HT1080 (cell line): Measurements from ENCODE around the gene MRPL10. TPM values are rescaled to one million over a fixed set of nuclear protein-coding genes. Genes with fewer than 3 reads are reported as not detected.
A peak's percentile ranks its signal among the peaks of the same experiment; 100 is the strongest.

ENCODE experiments used
- DNase-seq: peaks from one replicate; pipeline ENCODE4 v3.0.0-alpha.2; 2015; ENCODE audit warnings: low read depth
- polyA plus RNA-seq, 2 experiments: library from polyadenylated mRNA; depleted of rRNA; stranded (reverse); fragments of >200 nt; gene quantifications; 2 replicates each; pipeline ENCODE4 v1.2.3, GENCODE V29; 2015
- total RNA-seq: library from RNA; depleted of rRNA; stranded (reverse); fragments of >200 nt; shearing (Covaris generic); gene quantifications from 2 replicates; pipeline ENCODE4 v1.2.3, GENCODE V29; 2014; rRNA removed

MRPL10 gene
- 124 and 154 TPM in 2 replicates for total RNA-seq
- polyA plus RNA-seq (2015; cell fraction: cytosol; rRNA removed): 88.5 and 96.9 TPM in 2 replicates
- 46.1 and 49.5 TPM in 2 replicates for polyA plus RNA-seq (2015; cell fraction: nucleus; rRNA removed)

DNA sequence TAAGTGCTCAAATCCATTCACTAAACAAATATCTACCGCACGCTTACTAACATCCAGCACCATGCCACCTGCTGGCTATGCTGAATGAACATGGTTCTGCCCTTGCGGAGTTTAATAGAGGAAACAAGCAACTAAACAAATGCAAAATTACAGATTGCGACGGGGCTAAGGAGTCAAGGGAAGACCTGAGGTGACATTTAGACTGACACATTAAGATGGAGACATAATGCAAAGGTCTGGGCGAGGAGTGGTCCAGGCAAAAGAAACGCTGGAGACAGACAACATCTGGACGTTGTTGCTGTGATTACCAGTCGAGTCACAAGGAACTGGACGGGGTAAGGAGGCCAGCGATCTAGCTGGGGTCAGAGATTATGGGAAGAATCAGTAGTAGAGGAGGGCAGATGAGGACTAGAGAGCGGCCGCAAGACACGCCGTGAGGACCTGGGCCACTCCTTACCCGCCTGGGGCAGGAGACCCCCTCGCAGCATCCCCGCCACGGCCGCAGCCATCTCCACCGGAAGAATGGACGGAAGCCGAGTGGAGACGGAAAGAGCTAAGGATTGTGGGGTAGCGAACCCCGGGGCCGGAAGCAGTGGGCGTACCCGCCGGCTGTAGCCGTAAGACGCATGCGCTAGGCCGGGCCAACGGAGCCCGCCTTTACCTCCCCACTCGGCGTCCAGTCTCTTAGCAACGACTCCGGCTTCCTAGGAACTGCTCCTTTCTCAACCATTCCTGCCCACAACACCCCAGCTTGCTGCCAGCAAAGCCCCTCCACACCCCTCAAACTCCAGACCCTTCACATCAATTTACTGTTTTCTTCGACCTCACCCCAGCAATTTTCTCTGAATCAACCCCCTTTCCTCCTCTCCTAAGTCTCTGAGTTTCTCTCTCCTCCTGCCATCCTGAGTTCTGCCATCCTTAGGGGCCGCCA, at the start of gene MRPL10, which contains the start of gene LRRC46:
Gene MRPL10, minus strand, starts transcription at position 539 of the 931 bp plus-strand sequence. Its CDS starts 30 bp downstream, at position 509.
Gene LRRC46, plus strand, starts transcription at position 668 of the 931 bp plus-strand sequence. CDS start 320 bp downstream, outside the sequence.
- peak; percentile 94 for DNase-seq

DNA sequence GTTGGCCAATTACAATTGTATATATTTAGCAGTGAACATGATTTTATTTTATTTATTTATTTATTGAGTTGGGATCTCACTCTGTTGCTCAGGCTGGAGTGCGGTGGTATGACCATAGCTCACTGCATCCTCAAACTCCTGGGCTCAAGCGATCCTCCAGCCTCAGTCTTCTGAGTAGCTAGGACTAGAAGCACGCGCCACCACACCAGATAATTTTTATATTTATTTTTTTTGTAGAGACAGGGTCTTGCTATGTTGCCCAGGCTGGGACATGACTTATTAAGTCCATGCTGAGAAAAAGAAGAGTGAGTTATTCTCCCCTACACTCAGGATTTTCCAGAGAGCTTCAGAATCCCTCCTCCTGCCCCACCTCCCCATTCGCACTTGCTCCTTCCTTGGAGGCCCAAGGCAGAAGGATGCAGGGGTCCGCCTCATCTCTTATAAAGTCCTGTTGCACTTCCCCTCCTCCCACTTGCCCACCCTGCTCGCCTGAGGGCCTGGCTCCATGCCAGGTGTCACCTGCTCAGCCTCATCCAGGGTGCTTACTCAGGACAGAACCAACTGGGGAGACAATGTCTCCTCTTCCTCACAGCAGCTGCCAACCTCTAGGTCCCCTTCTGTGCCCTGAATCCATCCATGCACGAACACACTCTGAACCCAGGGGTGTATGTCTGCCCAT, 48.6 kb upstream of the MRPL10 start:
- no peak for DNase-seq

DNA sequence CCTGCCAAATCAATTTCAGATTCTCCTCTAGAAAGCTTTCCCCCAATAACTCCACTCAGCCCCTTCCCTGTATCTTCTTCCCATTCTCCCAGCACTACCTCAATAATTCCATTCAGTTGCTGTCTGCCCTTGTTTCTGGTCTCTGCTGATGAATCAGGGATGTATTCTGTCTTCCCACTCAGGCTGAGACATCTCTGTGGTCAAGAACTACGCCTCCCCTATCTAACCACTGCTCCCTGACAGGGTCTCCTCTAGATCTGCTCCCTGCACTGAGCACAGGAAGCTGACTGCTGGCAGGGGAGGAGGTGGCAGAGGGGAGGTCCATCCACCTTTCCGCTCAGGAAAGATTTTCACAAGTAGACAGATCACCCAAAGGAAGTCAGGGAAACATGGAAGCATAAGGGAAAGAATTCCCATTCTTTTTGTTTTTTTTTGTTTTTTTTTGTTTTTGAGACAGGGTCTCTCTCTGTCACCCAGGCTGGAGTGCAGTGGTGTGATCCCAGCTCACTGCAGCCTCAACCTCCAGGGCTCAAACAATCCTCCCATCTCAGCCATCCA, 47.8 kb upstream of the MRPL10 start:
- peak; percentile 86 for DNase-seq

DNA sequence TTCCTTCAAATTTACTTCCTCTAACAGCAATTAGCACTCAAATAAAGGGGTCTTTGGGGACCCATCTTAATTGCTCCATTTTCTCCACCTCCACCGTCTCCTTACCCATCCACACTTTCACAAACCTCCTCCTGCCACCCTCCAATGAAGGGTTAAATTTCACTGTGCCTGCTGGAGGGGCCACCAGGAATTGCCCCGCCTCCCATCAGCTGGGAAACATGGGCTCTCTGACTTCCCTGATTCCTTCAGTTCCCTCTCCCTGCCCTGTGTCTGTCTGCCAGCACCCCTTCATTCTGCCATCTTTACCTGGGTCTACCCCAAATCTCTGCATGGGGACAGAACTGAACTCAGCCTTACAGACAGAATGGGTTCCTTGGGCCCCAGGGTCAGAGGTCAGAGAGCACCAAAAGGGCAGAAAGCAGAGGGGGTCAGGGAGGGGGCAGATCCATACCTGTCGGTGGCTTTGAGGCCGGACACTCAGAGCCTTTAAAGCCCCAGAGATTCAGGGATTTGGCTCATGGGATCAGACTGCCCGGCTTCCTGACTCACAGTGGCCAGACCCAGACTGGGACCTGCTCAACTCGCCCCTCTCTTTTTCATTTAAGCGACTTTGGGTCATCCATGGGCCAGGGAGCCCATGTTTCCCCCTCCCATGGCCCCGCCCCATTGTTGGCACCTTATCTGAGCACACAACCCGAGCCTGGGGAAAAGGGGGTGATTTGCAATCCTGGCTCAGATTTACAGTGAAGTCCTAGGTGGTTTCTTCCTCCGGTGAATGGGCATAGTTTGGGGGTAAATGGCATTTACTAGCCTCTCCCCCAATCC, 47.1 kb upstream of the MRPL10 start:
- DNase-seq: no peak

DNA sequence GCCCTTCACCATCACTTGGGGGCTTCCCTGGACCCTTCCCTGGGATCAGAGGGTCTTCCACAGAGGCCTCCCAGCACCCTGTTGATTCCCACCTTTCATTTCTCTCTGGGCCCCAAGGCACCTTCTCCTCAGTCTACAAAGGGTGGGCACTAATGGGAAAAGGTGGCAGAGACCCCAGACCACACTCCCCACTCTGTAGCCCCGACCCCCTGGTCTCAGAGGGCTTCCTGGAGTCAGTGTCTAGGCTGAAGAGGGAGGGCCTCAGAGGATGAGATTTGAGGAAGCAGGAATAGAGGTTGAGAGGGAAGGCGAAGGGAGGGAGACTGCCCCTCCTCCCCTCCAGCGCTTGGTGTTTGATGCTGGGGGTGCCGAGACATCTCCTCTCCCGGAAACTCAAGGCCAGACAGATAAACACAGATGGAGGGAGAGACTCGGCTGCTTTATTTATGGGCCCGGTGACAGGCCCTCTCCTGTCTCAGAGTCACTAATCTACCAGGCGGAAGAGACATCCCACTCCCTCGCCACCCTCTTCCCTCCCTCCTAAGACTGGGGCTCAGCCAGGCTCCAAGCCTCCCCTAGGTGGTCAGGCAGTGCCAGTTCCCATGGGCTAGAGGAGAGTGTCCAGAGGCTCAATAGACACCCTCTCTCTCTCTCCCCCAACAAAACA, 46.2 kb upstream of the MRPL10 start:
- no peak for DNase-seq

DNA sequence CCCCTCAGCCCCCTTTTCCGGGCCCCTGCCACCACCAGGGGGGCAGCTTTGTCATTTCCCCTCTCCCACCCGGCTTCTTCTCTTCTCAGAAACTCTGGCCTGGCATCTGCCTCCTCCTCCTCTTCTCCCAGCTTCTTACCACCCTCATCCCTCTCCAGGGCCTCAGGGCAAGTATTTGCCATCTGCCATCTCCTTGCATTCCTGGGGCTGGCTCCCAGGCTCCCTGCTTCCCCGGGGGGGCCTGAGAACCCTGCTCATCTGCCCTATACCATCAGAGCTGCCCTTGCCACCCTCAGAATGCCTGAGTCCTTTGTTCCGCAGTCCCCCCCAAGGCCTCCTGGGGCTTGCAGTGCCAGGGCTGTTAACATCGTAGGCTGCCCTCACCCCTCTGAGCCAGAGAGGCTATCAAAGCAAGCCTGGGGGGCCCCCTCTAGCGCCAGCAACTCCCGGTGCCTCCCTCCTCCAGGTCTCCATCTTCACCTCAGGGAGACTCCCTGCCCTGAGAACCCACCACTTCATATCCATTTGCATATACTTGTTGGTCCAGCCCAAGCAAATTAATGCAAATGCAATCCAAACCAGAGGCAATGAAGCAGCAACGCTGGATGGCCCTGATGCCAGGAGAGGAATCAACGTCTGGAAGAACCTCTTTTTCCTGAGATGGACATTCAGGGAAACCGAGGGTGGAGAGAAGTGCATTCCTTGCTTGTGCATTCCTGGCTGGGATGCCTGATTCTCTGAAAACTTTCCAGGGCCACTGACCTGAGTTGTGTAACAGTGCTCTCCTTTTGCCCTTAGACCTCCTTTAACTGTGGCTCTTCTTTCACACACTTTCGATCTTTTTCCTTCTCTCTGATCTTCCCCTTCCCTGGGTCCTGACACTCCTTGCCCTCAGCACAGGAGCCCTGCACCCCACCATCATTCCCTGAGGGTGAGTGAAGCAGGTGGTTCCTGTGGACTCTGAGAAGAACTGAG, 44.0 kb upstream of the MRPL10 start:
- no peak for DNase-seq

DNA sequence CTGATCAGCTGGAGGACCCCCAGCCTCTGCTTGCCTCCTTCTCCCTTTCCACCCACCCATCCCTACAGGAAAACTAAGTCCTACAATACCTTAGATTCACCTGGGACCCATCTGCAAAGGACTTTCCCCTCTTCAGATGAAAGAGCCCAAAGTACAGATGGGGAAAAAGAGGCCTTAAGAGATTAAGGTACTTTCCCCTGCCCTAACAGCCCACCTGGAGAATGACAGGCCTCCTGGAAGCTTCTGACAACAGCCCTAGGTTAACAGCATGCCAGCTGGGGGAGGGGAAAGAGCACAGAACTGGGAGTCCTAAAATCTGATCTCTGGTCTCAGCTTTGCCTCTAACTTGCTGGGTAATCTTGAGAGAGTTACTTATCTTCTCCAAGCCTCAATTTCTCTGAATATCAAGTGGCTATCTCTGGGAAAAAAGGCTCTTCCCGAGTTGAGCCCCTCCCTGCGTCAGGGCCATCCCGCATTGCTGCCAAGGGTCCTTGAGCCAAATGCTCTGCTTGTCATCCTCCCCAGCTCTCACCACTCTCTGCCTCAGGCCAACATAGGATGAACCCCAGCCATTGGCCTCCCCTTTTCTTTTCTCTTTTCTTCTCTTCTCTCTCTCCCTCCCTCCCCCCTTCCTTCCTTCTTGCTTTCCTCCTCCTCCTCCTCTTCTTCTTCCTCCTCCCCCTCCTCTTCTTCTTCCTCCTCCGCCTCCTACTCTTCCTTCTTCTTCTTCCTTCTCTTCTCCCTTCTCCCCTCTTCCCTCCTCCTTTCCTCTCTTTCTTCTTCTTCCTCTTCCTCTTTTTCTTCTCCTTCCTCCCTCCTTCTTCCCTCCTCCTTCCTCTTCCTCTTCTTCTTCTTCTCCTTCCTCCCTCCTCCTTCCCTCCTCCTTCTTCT, 42.1 kb upstream of the MRPL10 start:
- no peak for DNase-seq

DNA sequence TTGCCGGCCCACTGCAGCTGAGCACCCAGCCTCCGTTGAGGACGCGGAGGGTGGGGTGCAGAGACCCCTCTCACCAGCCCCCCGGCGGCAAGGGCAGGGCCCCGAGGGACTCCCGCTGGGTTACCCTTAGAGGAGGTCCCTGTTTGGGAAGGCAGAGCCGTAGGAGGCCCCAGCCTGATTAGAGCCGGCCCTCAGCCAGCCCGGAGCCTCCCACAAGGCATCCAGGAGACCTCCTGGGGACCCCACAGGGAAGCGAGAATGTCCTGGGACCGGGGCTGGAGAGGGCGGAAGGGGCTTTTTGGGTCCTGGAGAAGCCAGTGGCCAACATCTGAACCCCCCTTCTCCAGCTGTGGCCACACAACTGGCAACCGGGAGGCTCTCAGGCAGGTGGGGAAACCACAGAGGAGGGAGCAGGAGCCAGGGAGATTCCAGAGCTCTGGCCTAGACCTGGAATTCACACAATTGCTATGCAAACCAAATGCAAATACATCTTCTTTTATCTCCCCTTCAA, 41.4 kb upstream of the MRPL10 start:
- DNase-seq: no peak

DNA sequence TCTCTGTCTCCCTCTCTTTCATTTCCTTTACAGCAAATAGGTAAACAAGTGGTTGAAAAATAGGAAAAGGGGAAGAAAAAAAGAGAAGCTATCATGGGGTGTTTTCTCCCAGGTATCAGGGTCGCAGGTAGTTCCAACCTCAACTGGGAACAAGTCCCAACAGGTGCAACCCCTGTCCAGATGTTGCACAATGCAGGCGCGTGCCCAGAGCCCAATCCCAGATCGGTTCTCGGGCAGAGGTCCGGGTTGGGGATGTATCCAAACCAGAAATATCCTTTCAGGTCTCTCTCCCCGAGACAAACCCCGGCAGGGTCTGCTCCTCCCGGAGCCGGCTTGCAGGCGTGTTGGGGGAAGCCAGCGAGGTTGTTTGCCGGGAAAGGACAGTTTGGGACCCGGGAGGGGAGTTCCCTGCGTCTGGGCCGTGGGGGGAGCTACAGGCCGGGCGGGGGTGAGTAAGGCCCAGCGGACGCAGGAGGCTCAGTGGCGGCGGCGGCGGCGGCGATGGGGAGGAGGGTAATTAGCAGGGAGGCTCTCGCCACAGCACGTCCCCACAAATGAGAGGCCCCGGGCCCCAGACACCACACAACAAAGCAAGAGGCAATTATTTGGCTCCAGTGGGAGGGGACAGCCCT, 40.8 kb upstream of the MRPL10 start:
- DNase-seq: no peak

DNA sequence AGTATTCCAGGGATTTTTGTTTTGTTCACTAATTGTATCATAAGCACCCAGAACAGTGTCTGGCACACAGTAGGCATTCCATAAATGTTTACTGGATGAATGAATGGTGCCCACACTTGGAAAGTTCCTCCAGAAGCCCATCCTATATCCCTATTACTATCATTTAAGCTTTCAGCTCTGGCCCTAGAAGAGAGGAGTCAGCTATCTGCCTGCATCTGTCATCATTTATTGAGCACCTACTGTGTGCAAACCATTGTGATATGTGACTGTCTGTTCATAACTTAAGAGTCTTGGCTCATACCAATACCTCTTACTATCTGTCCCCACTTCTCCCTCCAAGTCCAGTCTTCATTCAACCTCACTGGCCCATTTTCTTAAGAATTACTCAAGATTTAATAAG, 39.7 kb upstream of the MRPL10 start:
- DNase-seq: no peak

DNA sequence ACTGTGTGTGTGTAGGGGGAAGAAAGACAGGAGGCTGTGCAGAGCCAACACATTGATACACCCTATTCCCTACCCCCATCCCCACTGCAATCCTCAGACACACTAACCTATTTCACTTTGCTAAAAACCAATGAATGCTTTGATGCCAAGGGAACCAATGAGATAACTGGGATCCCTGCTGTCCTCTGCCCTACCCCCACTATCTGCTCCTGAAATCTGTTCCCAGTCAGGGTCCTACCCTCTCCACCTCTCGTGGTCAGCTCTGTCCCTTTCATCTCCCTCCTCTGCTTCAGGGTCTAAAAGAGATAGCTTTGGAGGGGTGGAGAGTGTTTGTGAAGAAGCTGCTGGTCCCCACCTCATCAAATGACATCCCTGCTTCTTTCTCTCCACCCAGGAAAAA, 38.7 kb upstream of the MRPL10 start:
- no peak for DNase-seq

DNA sequence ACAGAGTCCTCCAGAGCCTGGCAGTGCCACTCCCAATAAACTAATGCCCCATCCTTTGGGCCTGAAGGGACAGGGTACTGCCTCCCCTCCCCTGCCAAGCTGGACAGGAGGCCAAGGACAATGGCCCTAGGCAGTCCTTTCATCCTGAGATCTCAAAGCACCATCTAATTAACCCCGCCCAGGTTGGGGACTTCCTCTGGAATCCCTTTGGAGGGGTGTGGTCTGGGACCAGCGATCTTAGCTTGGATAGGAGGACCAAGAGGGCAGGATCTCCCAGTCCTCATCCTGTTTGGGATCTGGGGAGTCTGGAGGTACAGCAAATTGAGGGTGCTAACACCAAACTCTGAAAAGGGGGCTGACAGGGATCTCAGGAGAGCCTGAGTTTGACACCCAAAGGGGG, 37.8 kb upstream of the MRPL10 start:
- DNase-seq: no peak

DNA sequence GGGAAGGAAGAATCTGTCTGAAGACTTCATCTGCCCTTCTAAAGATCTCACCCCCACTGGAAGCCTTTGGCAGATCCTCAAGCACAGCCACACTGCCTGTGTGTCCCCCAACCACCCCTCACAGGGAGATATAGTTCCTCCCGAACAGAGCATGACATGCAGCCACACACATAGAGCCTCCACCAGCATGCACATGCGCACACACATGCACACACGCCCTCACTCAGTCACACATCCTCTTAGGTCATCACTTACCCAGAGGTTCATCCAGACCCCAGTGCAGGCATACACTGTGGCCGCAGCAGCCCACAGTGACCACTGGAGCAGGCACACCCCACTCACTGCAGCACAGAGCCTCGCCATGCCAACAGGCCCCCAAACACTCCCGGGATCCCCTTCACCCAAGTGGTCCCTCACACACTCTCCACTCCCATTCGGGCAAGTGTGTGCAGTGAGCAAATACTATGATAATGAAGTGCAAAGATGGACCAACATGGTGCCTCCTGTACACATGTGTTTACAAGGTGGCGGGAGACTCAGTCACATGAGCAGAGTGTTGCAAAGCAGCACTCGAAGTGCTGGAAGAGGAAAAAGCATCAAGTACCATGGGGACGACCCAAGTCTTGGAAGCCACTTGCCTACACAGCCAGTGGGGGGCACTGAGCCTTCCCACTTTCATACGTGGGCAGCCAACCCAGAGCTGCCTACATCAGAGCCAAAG, 36.6 kb upstream of the MRPL10 start:
- DNase-seq: no peak

DNA sequence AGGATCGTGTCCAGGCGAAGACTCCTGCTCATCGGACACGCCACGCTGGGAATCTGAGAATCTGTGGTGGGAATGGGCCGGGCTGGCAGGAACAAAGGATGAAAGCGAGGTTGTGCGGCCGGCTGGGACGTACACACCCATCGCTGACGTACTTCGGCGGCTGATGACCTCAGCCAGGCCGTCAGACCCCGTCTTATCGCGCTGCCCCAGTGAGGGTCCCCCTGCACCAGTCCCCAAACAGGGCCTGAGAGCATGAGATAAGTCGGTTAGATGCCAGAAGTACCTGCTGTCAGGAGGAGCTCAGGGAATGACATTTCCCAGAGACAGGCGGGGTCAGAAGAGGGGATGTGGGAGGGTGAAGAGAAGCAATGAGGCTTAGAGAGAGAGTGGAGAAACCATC, 35.6 kb upstream of the MRPL10 start:
- no peak for DNase-seq

DNA sequence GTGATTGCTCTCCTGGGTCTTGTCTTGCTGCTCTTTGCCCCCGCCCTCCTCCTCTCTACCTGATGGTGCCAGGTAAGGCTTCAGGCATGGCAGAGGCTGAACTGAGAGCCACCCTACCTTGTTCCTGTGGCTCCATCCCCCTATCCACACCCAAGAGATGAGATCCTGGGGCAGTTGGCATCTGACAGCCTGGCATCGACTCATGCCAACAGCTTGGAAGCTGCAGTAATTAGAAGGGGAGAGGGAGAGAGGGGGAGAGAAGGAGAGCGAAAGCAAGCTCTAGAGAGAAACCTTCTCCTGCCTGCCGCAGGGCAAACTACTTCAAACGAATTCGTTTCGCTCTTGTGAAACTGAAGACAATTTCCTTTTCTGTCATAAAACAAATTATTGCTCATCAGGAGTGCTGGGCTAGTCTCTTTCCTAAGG, 33.5 kb upstream of the MRPL10 start:
- no peak for DNase-seq

DNA sequence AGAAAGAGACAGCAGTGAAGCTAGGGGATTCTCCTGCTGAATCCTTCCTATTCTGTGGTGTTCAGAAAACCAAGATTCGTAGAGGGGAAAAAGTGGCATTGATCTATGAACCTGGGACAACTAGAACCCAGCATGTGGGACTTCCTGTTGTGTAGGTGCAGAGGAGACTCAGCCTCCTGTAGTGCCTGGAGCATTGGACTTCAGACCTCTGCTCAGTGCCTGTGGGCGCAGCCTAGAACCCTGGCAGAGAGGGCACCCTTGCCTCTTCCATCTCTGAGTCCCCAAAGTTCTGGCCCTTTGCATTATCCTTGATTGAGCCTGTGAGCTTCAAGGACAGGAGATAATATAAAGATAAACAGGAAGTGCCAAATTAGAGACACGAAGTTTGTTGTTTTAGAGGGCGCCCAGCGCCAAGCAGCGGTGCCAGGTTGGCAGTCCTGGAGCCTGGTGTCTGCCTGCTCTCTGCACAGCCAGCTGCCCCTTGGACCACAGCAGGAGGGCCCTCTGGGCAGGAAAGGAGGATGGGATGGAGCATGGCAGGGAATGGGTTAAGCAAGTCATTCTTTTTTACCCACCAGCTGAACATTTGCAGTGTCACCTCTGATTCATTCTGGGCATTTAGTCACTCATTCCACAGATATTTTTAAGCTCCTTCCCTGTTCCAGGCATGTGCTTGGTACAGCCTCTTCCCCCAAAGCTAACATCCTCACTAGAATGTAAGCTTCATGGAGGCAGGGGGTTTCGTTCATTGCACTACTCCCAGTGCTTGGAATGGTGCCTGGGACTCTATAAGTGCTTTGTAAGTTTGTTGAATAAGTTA, 31.5 kb upstream of the MRPL10 start:
- DNase-seq: peak; percentile 94
